Activated naive CD8-positive, alpha-beta T cell treated with anti-CD3 and anti-CD28 coated beads, Interleukin-2, amount 10 ng/mL, durations not matched to agents 7 days and 5 days (primary cell): ENCODE measurements around the gene DLG2. TPM values are rescaled to one million over a fixed set of nuclear protein-coding genes. Genes with fewer than 3 reads are reported as not detected.

ENCODE experiments used
- ATAC-seq: fragments of 150-1000 bp; cut with Tn5 transposase; one replicate; pipeline ENCODE4 v1.10.0; 2021; ENCODE audit warnings: low read depth, moderate library complexity
- POLR2A ChIA-PET: fragments of 350-600 bp; sonication (Branson Sonifier 250); formaldehyde crosslinking; loops from one replicate; lab custom pipeline; 2021; ENCODE audit warnings: antibody characterized with exemption; lab: Charles Lee
- DNase-seq: peaks from one replicate; pipeline ENCODE4 v3.0.0; 2021
- H3K27ac Mint-ChIP-seq: one replicate; pipeline ENCODE4 v1.8.0; 2022; ENCODE audit warnings: mild to moderate bottlenecking, mixed read lengths
- H3K27me3 Mint-ChIP-seq: one replicate; pipeline ENCODE4 v1.8.0; 2022; ENCODE audit warnings: mild to moderate bottlenecking, moderate library complexity, mixed read lengths
- H3K36me3 Mint-ChIP-seq: one replicate; pipeline ENCODE4 v1.8.0; 2021; ENCODE audit warnings: mild to moderate bottlenecking, mixed read lengths
- H3K4me1 Mint-ChIP-seq: one replicate; pipeline ENCODE4 v1.8.0; 2021; ENCODE audit warnings: mixed read lengths
- H3K4me3 Mint-ChIP-seq: one replicate; pipeline ENCODE4 v1.8.0; 2022; ENCODE audit warnings: mild to moderate bottlenecking, moderate library complexity, mixed read lengths
- H3K9me3 Mint-ChIP-seq: one replicate; pipeline ENCODE4 v1.8.0; 2021; ENCODE audit warnings: mixed read lengths
- total RNA-seq, 2 experiments: library from RNA; stranded (reverse); gene quantifications; one replicate each; pipeline ENCODE4 v1.2.3, GENCODE V29; 2021

The DLG2 gene
- total RNA-seq, 2 experiments from 2014 or later = 2.6 to 3.4 TPM

GRCh38 chr11:83523676-83524075 lies 2103.5 kb downstream of the DLG2 start:
- no peaks in the 10 kb centered on the region for H3K27me3 Mint-ChIP-seq
- H3K4me1 Mint-ChIP-seq = no peaks in the 10 kb centered on the region
- H3K9me3 Mint-ChIP-seq = no peaks in the 10 kb centered on the region
- DNase-seq (no peak), ATAC-seq (no peak)
- no peak overlapping the region for H3K4me3 Mint-ChIP-seq
- H3K36me3 Mint-ChIP-seq = no peaks in the 10 kb centered on the region
- no peak overlapping the region for H3K27ac Mint-ChIP-seq
- POLR2A ChIA-PET = no interaction called here

- H3K27me3 Mint-ChIP-seq = no peaks in the 10 kb centered on the region
- no peak overlapping the region for H3K4me3 Mint-ChIP-seq
- no peak for DNase-seq
- no peaks in the 10 kb centered on the region for H3K4me1 Mint-ChIP-seq
- H3K27ac Mint-ChIP-seq = no peak overlapping the region
- H3K9me3 Mint-ChIP-seq = peaks cover 2% of the 10 kb centered on the region
- POLR2A ChIA-PET = no interaction called here
- H3K36me3 Mint-ChIP-seq = no peaks in the 10 kb centered on the region
- ATAC-seq = no peak
Observed at GRCh38 chr11:83522911-83523310, 2104.2 kb downstream of the DLG2 start.

GRCh38 chr11:83521647-83522596 lies 2105.2 kb downstream of the DLG2 start:
- no peak for DNase-seq
- ATAC-seq = no peak
- no peak overlapping the region for H3K4me3 Mint-ChIP-seq
- POLR2A ChIA-PET = no interaction called here
- no peak overlapping the region for H3K27ac Mint-ChIP-seq
- H3K27me3 Mint-ChIP-seq = no peaks in the 10 kb centered on the region
- H3K9me3 Mint-ChIP-seq = peaks cover 2% of the 10 kb centered on the region
- H3K36me3 Mint-ChIP-seq = no peaks in the 10 kb centered on the region
- no peaks in the 10 kb centered on the region for H3K4me1 Mint-ChIP-seq

GRCh38 chr11:83520849-83521248 lies 2106.3 kb downstream of the DLG2 start:
- Mint-ChIP-seq H3K4me1 (no peaks in the 10 kb centered on the region), H3K27me3 (no peaks in the 10 kb centered on the region), H3K27ac (no peak overlapping the region), H3K9me3 (peaks cover 2% of the 10 kb centered on the region), H3K36me3 (no peaks in the 10 kb centered on the region), H3K4me3 (no peak overlapping the region)
- ATAC-seq (no peak), DNase-seq (no peak)
- POLR2A ChIA-PET = no interaction called here

GRCh38 chr11:83511646-83512045 lies 2115.5 kb downstream of the DLG2 start:
- no peak for DNase-seq
- no peaks in the 10 kb centered on the region for H3K27me3 Mint-ChIP-seq
- no peak for ATAC-seq
- no peak overlapping the region for H3K27ac Mint-ChIP-seq
- H3K36me3 Mint-ChIP-seq = no peaks in the 10 kb centered on the region
- POLR2A ChIA-PET = no interaction called here
- no peaks in the 10 kb centered on the region for H3K9me3 Mint-ChIP-seq
- no peaks in the 10 kb centered on the region for H3K4me1 Mint-ChIP-seq
- no peak overlapping the region for H3K4me3 Mint-ChIP-seq

- Mint-ChIP-seq H3K4me1 (no peaks in the 10 kb centered on the region), H3K27me3 (no peaks in the 10 kb centered on the region), H3K4me3 (no peak overlapping the region), H3K27ac (no peak overlapping the region), H3K36me3 (no peaks in the 10 kb centered on the region), H3K9me3 (no peaks in the 10 kb centered on the region)
- DNase-seq = no peak
- POLR2A ChIA-PET = no interaction called here
- no peak for ATAC-seq
Observed at GRCh38 chr11:83510530-83511460, 2116.3 kb downstream of the DLG2 start.

GRCh38 chr11:83508804-83509203 lies 2118.3 kb downstream of the DLG2 start:
- no peak for DNase-seq
- Mint-ChIP-seq H3K27ac (no peak overlapping the region), H3K36me3 (no peaks in the 10 kb centered on the region), H3K9me3 (no peaks in the 10 kb centered on the region), H3K4me3 (no peak overlapping the region), H3K4me1 (no peaks in the 10 kb centered on the region), H3K27me3 (no peaks in the 10 kb centered on the region)
- ATAC-seq = no peak
- POLR2A ChIA-PET = no interaction called here

GRCh38 chr11:83502041-83502440 lies 2125.1 kb downstream of the DLG2 start:
- no peak overlapping the region for H3K27ac Mint-ChIP-seq
- POLR2A ChIA-PET = no interaction called here
- ATAC-seq = no peak

GRCh38 chr11:83493917-83494316 lies 2133.2 kb downstream of the DLG2 start:
- H3K27me3 Mint-ChIP-seq = peaks cover 6% of the 10 kb centered on the region
- no peaks in the 10 kb centered on the region for H3K9me3 Mint-ChIP-seq
- no peaks in the 10 kb centered on the region for H3K4me1 Mint-ChIP-seq
- no peaks in the 10 kb centered on the region for H3K36me3 Mint-ChIP-seq
- no peak overlapping the region for H3K27ac Mint-ChIP-seq
- no peak for DNase-seq
- ATAC-seq = no peak
- POLR2A ChIA-PET = no interaction called here
- H3K4me3 Mint-ChIP-seq = no peak overlapping the region

More at GRCh38 chr11:83502041-83502440, 2125.1 kb downstream of the DLG2 start:
- Mint-ChIP-seq H3K4me3 (no peak overlapping the region), H3K36me3 (no peaks in the 10 kb centered on the region), H3K27me3 (no peaks in the 10 kb centered on the region), H3K9me3 (no peaks in the 10 kb centered on the region), H3K4me1 (no peaks in the 10 kb centered on the region)
- DNase-seq = no peak

- no peaks in the 10 kb centered on the region for H3K9me3 Mint-ChIP-seq
Observed at GRCh38 chr11:83493034-83493433, 2134.1 kb downstream of the DLG2 start.

GRCh38 chr11:83483808-83484207 lies 2143.3 kb downstream of the DLG2 start:
- peaks cover 7% of the 10 kb centered on the region for H3K27me3 Mint-ChIP-seq
- no peaks in the 10 kb centered on the region for H3K36me3 Mint-ChIP-seq
- H3K4me3 Mint-ChIP-seq = no peak overlapping the region
- POLR2A ChIA-PET = no interaction called here
- DNase-seq = no peak
- H3K9me3 Mint-ChIP-seq = no peaks in the 10 kb centered on the region
- ATAC-seq = no peak
- no peaks in the 10 kb centered on the region for H3K4me1 Mint-ChIP-seq
- H3K27ac Mint-ChIP-seq = no peak overlapping the region

More at GRCh38 chr11:83493034-83493433, 2134.1 kb downstream of the DLG2 start:
- ATAC-seq = no peak
- Mint-ChIP-seq H3K27ac (no peak overlapping the region), H3K4me1 (no peaks in the 10 kb centered on the region), H3K4me3 (no peak overlapping the region), H3K27me3 (peaks cover 14% of the 10 kb centered on the region), H3K36me3 (no peaks in the 10 kb centered on the region)
- POLR2A ChIA-PET = no interaction called here
- DNase-seq = no peak

GRCh38 chr11:83480811-83481210 lies 2146.3 kb downstream of the DLG2 start:
- POLR2A ChIA-PET = no interaction called here
- no peak for DNase-seq
- H3K36me3 Mint-ChIP-seq = no peaks in the 10 kb centered on the region
- no peak overlapping the region for H3K4me3 Mint-ChIP-seq
- ATAC-seq = no peak
- H3K9me3 Mint-ChIP-seq = no peaks in the 10 kb centered on the region
- H3K4me1 Mint-ChIP-seq = no peaks in the 10 kb centered on the region
- no peaks in the 10 kb centered on the region for H3K27me3 Mint-ChIP-seq
- H3K27ac Mint-ChIP-seq = no peak overlapping the region

GRCh38 chr11:83480251-83480650 lies 2146.9 kb downstream of the DLG2 start:
- Mint-ChIP-seq H3K27ac (no peak overlapping the region), H3K27me3 (no peaks in the 10 kb centered on the region), H3K4me1 (no peaks in the 10 kb centered on the region), H3K4me3 (no peak overlapping the region), H3K9me3 (no peaks in the 10 kb centered on the region), H3K36me3 (no peaks in the 10 kb centered on the region)
- POLR2A ChIA-PET = no interaction called here
- no peak for ATAC-seq
- no peak for DNase-seq
